Activated CD8-positive, alpha-beta T cell treated with anti-CD3 and anti-CD28 coated beads, Interleukin-2, amount 10 ng/mL, durations not matched to agents 7 days and 5 days (primary cell): ENCODE data around the gene CIITA. TPM values are rescaled to one million over a fixed set of nuclear protein-coding genes. Genes with fewer than 3 reads are reported as not detected.
A peak's percentile ranks its signal among the peaks of the same experiment; 100 is the strongest.
"Not testable (repeated sequence)": the region's sequence is repeated elsewhere in the genome, so short reads cannot be mapped to it uniquely, and the experiment has no call there.

Experiments used
- ATAC-seq: fragments of 150-1000 bp; cut with Tn5 transposase; one replicate; pipeline ENCODE4 v1.10.0; 2021; ENCODE audit warnings: moderate library complexity
- CTCF ChIA-PET: fragments of 350-600 bp; sonication (Branson Sonifier 250); formaldehyde crosslinking; loops from one replicate; lab custom pipeline; 2021; ENCODE audit warnings: antibody characterized with exemption; lab: Charles Lee
- POLR2A ChIA-PET: fragments of 350-600 bp; sonication (Branson Sonifier 250); formaldehyde crosslinking; loops from one replicate; lab custom pipeline; 2021; ENCODE audit warnings: antibody characterized with exemption; lab: Charles Lee
- DNase-seq: peaks from one replicate; pipeline ENCODE4 v3.0.0-alpha.2; 2020
- H3K27ac Mint-ChIP-seq: one replicate; pipeline ENCODE4 v1.8.0; 2021; ENCODE audit warnings: mild to moderate bottlenecking, mixed read lengths
- H3K27me3 Mint-ChIP-seq: one replicate; pipeline ENCODE4 v1.8.0; 2021; ENCODE audit warnings: low read depth, mixed read lengths
- H3K36me3 Mint-ChIP-seq: one replicate; pipeline ENCODE4 v1.8.0; 2021; ENCODE audit warnings: low read depth, mixed read lengths
- H3K4me1 Mint-ChIP-seq: one replicate; pipeline ENCODE4 v1.8.0; 2021; ENCODE audit warnings: low read depth, mixed read lengths
- H3K4me3 Mint-ChIP-seq: one replicate; pipeline ENCODE4 v1.8.0; 2021; ENCODE audit warnings: mild to moderate bottlenecking, mixed read lengths
- H3K9me3 Mint-ChIP-seq: one replicate; pipeline ENCODE4 v1.8.0; 2022; ENCODE audit warnings: mixed read lengths; ENCODE audit not compliant: insufficient read depth
- total RNA-seq, 2 experiments: library from RNA; stranded (reverse); gene quantifications; one replicate each; pipeline ENCODE4 v1.2.3, GENCODE V29; 2021

Gene CIITA
- total RNA-seq, 2 experiments from 2014 or later, result 23.3 to 23.6 TPM

DNA sequence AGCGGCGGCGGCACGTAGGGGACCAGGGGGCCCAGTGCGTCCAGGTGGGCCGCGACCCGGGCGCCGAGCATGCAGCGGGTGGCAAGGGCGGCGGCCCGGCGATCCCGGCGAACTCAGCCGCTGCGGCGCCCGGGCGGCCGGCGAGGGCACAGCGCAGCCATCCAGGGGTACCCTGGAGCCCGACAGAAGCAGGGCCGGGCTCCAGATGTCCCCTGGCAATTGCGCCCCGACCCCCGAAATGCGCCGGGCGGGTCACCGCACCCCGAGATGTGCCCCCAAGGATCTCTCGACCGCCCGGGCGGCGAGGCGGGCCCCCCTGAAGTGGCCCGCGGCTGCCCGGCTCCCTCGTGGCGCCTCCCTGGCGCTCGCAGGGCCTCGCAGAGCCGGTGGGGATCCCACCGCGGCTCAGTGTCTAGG is 64.9 kb downstream of the CIITA start:
- Mint-ChIP-seq H3K36me3 (peaks cover 25% of the 10 kb centered on the region), H3K4me1 (peaks cover 77% of the 10 kb centered on the region), H3K27ac (peak overlapping the region; percentile 65), H3K4me3 (peak overlapping the region; percentile 87)
- DNase-seq, H3K27me3 Mint-ChIP-seq, POLR2A ChIA-PET, H3K9me3 Mint-ChIP-seq: not testable (repeated sequence)
- ATAC-seq, result peak; percentile 8
- CTCF ChIA-PET, result interaction anchor here (1.4 kb wide), 1 partner anchor 12 kb away, joined by 9 read pairs; no protein-coding TSS in a partner anchor

DNA sequence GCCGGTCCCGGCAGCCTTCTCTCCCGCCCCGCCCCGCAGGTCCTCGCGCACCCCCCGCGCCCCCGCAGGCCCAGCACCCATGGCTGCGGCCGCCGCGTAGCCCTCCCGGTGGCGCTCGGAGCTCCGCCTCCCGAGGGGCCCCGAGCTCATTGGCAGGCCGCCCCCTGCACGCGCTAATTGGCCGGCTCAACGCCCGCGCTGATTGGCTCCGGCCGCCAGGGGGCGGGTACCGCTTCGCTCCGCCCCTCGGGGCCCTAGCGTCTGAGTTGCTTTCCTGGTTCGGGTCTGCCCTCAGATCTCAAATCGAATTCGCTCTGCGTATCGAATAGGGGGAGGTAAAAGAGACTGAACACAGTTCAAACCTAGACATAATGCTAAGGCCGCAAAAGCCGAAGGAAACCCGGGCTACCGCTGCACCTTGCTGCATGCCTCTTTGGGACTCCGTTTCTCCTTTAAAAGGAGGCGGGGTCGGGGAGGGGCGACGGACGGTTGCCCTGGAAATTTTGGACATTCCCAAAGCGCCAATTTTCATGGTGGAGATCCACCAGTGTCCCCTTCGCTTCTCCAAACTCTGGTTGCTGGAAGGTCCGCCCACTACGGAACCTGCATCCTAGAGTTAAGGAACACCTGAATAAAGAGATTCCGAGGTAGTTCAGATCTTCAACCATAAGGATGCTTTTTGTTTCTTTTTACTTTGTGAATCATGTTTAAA is 65.5 kb downstream of the CIITA start, which contains the start of gene DEXI:
TSS of gene DEXI (minus strand) at position 117 of the 712 bp plus-strand sequence. CDS start 463 bp downstream, outside the sequence.
- peak; percentile 88 for ATAC-seq
- no peaks in the 10 kb centered on the region for H3K27me3 Mint-ChIP-seq
- CTCF ChIA-PET, result interaction anchor here (1.4 kb wide), 1 partner anchor 11 kb away, joined by 9 read pairs; no protein-coding TSS in a partner anchor
- no peaks in the 10 kb centered on the region for H3K9me3 Mint-ChIP-seq
- H3K27ac Mint-ChIP-seq, result peak within 1 kb of the TSS; percentile 77
- H3K4me3 Mint-ChIP-seq, result peak within 1 kb of the TSS; percentile 87
- H3K4me1 Mint-ChIP-seq, result peaks cover 76% of the 10 kb centered on the region
- peak; percentile 95 for DNase-seq
- POLR2A ChIA-PET, result no interaction called here
- peaks cover 25% of the 10 kb centered on the region for H3K36me3 Mint-ChIP-seq

DNA sequence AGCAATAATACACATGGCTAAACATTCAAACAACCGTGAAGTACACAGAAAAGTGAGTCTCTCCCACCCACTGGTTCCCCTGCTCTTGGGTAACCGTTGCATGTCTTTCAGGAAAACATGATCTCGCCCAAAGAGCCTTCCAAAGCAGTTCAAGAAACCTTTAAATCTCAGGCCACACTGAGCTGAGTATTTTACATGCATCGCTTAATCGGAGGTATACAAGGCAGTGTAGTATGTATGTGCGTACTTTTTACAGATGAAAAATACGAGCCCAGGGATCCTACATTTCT is 66.0 kb downstream of the CIITA start:
- DNase-seq (no peak), ATAC-seq (no peak)
- Mint-ChIP-seq H3K36me3 (peaks cover 23% of the 10 kb centered on the region), H3K27ac (no peak overlapping the region), H3K4me1 (peaks cover 71% of the 10 kb centered on the region), H3K4me3 (peak overlapping the region; percentile 68), H3K27me3 (no peaks in the 10 kb centered on the region), H3K9me3 (no peaks in the 10 kb centered on the region)
- POLR2A ChIA-PET, result no interaction called here
- CTCF ChIA-PET, result no interaction called here

DNA sequence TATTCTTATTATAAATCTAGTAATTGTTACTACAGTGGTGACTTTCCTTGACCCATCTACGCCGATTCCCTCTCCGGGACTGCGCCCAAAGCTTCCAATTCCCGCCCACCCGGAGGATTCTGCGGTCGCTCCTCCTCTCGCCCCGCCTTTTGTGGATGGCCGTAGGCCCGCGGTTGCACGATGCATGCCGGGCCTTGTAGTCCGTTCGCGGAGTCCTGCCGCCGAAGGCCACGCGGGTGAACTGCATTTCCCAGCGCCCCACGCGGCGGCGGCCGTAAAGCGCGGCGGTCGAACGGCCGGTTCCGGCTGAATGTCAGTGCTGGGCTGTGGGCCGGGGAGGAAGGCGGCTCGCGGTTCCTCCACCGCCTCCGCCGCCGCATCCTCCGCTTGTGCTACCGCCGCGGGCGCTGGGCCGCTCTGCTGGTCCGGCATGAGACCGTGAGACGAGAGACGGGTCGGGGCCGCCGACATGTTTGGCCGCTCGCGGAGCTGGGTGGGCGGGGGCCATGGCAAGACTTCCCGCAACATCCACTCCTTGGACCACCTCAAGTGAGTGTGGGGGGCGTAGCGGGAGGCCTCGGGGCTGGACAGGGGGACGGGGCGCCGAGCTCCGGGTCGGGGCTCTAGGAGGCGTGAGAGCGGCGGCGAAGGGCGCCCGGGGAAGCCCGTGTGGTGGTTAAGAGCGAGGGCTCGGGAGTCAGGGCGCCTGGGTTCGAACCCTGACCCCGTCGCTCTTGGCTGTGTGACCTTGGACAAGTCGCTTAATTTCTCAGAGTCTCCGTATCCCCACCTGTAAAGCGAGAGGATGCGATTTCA is 67.5 kb downstream of the CIITA start, which contains the start of gene CLEC16A:
TSS of gene CLEC16A (plus strand) at position 316 of the 816 bp plus-strand sequence. CDS start at position 470, 154 bp downstream.
- peak; percentile 72 for ATAC-seq
- peak; percentile 96 for DNase-seq
- H3K4me1 Mint-ChIP-seq, result peaks cover 67% of the 10 kb centered on the region
- ChIA-PET CTCF (interaction anchor here (1.2 to 1.6 kb wide), 4 partner anchors 10 to 200 kb away, joined by 3 to 13 read pairs (median 6); no protein-coding TSS in a partner anchor), POLR2A (interaction anchor here (0.5 to 2.0 kb wide), 3 partner anchors 11 to 797 kb away, joined by 3 to 5 read pairs (median 4); no protein-coding TSS in a partner anchor)
- no peaks in the 10 kb centered on the region for H3K27me3 Mint-ChIP-seq
- peaks cover 9% of the 10 kb centered on the region for H3K36me3 Mint-ChIP-seq
- H3K27ac Mint-ChIP-seq, result peak within 1 kb of the TSS; percentile 66
- H3K4me3 Mint-ChIP-seq, result peak within 1 kb of the TSS; percentile 79
- H3K9me3 Mint-ChIP-seq, result no peaks in the 10 kb centered on the region

DNA sequence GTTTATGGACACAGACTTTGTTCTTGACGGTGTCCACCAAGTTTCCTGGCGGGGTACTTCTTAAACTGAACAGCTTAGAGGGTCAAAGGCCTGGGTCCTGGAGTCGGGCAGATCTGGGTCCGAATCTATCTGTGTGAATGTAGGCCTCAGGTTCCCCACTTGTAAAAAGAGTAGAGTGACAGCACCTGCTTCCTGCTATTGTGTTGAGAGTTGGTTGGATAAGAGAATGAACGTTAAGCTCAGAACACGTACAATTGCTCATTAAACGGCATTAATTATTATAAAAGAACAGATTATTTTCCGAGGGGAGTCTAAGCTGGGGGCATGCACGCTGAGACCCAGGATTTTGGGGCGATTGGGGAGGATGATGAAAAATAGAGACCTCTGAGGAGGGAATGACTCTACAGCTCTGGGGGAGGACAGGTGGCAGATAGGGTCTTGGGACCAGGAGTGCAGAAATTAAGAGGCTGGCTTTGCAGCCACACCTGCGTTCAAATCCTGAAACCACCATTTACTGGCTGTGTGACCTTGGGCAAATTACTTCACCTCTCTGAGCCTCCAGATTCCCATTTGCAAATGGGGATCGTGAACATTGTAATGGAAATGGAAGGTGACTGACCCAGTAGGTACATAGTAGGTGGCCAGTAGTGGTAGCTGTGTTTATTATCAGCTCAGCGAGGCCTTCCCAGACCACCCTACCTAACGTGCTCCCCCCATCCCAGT is 68.2 kb downstream of the CIITA start:
- DNase-seq (no peak), ATAC-seq (no peak)
- Mint-ChIP-seq H3K4me3 (peak overlapping the region; percentile 79), H3K27ac (peak overlapping the region; percentile 66), H3K9me3 (no peaks in the 10 kb centered on the region), H3K27me3 (no peaks in the 10 kb centered on the region), H3K4me1 (peaks cover 67% of the 10 kb centered on the region), H3K36me3 (peaks cover 5% of the 10 kb centered on the region)
- CTCF ChIA-PET, result interaction anchor here (1.2 to 1.6 kb wide), 4 partner anchors 9 to 199 kb away, joined by 3 to 13 read pairs (median 6); no protein-coding TSS in a partner anchor
- POLR2A ChIA-PET, result interaction anchor here (1.2 to 2.0 kb wide), 2 partner anchors 10 to 279 kb away, joined by 4 to 5 read pairs; no protein-coding TSS in a partner anchor

DNA sequence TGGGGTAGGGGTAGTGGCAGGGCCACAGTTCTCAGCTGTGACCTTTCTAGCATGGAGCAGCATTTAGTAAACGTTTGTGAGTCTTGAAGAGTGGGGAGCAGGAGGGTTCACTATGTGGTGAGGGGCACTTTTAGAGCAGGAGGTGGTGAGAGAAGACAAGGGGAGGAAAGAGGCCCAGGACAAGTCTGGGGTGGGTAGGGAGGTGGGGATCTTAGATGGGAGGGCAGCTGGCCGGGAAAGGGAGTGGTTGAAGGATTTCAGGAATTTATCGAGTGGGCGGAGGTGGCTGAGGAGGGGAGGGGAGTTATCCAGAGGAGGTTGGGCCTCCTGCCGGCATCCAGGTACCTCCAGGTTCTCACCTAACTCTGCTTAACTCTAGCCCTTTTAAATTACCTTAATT is 69.3 kb downstream of the CIITA start:
- Mint-ChIP-seq H3K4me1 (peaks cover 62% of the 10 kb centered on the region), H3K36me3 (no peaks in the 10 kb centered on the region), H3K4me3 (peak overlapping the region; percentile 79), H3K27me3 (no peaks in the 10 kb centered on the region), H3K9me3 (no peaks in the 10 kb centered on the region), H3K27ac (no peak overlapping the region)
- no peak for ATAC-seq
- DNase-seq, result no peak
- CTCF ChIA-PET, result interaction anchor here (0.9 kb wide), 1 partner anchor 18 kb away, joined by 3 read pairs; no protein-coding TSS in a partner anchor
- POLR2A ChIA-PET, result no interaction called here

DNA sequence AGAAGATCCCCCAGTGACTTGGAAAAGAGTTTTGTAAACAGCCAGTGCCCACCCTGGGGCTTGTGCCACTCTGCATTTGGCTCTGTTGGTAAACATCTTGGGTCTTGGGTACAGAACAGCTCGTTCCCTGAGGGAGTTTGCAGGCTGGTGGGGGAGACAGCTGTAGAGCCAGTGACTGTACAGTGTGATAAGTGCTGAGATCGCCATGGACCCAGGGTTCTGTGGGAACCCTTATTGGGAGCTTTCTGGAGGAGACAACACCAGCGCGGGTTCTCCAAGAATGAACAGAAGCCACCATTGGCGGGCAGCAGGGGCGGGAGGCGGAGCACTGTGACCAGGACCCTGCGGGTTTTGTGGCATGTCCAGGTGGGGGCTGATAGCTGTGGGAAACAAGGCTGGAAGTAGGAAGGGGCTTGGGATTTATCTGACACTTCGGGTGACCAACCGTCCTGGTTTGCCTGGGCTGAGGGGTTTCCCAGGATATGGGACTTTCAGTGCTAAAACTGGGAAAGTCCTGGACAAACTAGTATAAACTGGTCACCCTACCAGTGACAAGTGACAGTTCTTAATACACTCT is 70.3 kb downstream of the CIITA start:
- H3K27ac Mint-ChIP-seq, result no peak overlapping the region

DNA sequence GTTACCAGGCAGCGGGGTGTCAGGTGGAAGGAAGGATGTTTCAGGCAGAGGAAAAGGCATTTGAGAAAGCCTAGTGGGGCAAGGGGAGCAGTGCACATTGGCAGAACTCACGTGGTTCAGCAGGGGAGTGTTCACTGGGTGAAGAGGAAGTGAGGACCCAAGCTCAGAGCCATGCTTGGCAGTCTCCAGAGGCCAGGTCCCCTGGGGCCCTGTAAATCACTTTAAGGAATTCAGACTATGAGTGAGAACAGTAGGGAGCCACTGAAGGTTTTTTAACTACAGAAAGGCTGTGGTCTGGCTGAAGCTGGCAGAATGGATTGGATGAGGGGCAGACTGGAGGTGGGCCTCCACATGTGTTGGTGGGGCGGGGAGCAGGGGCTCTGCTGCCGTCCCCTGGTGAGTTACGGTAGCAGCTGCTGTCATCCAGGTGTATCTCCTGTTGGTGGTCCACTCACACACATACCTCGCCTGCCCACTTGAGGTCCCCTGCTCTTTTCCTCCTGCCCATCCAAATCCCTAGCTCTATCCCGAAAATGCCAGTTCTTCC is 72.5 kb downstream of the CIITA start:
- peak overlapping the region; percentile 28 for H3K27ac Mint-ChIP-seq
- ChIA-PET POLR2A (interaction anchor here (1.2 to 2.5 kb wide), 2 partner anchors 10 to 306 kb away, joined by 3 to 9 read pairs; partner anchors contain the start of gene SOCS1), CTCF (interaction anchor here (0.6 to 8.3 kb wide), 16 partner anchors 9 to 849 kb away, joined by 3 to 124 read pairs (median 5); partner anchors contain the start of gene SOCS1)
- peaks cover 61% of the 10 kb centered on the region for H3K4me1 Mint-ChIP-seq
- H3K36me3 Mint-ChIP-seq, result no peaks in the 10 kb centered on the region
- no peaks in the 10 kb centered on the region for H3K9me3 Mint-ChIP-seq
- H3K27me3 Mint-ChIP-seq, result no peaks in the 10 kb centered on the region
- peak overlapping the region; percentile 0 for H3K4me3 Mint-ChIP-seq
- DNase-seq, result peak; percentile 80
- ATAC-seq, result peak; percentile 76

More for the DNA sequence above, 70.3 kb downstream of the CIITA start:
- no peak overlapping the region for H3K4me3 Mint-ChIP-seq
- H3K4me1 Mint-ChIP-seq, result peaks cover 62% of the 10 kb centered on the region
- H3K9me3 Mint-ChIP-seq, result no peaks in the 10 kb centered on the region
- H3K27me3 Mint-ChIP-seq, result no peaks in the 10 kb centered on the region
- DNase-seq, result no peak
- POLR2A ChIA-PET, result no interaction called here
- H3K36me3 Mint-ChIP-seq, result no peaks in the 10 kb centered on the region
- CTCF ChIA-PET, result interaction anchor here (0.9 to 8.3 kb wide), 4 partner anchors 11 to 409 kb away, joined by 3 to 124 read pairs (median 6); no protein-coding TSS in a partner anchor
- ATAC-seq, result no peak

DNA sequence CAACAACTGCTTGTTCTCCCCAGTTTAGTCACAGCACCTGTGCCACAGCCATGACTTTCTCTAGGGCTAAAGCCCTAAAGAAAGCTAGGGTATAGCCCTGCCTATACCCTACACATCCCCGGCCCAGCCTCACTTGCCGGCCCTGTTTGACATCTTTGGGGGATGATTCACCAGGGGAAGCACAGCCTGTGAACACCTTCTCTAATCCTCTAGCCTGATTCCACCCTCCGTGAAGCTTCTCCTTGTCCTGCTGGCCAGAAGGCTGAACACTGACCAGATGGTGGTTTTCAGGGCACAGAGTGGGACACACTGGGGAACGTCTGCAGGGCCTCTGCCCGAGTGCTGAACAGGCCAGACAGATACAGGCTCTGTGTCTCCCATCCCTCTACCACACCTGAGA is 73.4 kb downstream of the CIITA start:
- H3K36me3 Mint-ChIP-seq, result no peaks in the 10 kb centered on the region
- H3K4me3 Mint-ChIP-seq, result no peak overlapping the region
- no peaks in the 10 kb centered on the region for H3K27me3 Mint-ChIP-seq
- ChIA-PET POLR2A (interaction anchor here (1.0 to 2.5 kb wide), 2 partner anchors 298 to 305 kb away, joined by 3 to 9 read pairs; partner anchors contain the start of gene SOCS1), CTCF (interaction anchor here (1.1 to 8.3 kb wide), 8 partner anchors 10 to 582 kb away, joined by 3 to 124 read pairs (median 6); partner anchors contain the start of gene SOCS1)
- DNase-seq (no peak), ATAC-seq (no peak)
- no peaks in the 10 kb centered on the region for H3K9me3 Mint-ChIP-seq
- H3K4me1 Mint-ChIP-seq, result peaks cover 64% of the 10 kb centered on the region
- no peak overlapping the region for H3K27ac Mint-ChIP-seq

DNA sequence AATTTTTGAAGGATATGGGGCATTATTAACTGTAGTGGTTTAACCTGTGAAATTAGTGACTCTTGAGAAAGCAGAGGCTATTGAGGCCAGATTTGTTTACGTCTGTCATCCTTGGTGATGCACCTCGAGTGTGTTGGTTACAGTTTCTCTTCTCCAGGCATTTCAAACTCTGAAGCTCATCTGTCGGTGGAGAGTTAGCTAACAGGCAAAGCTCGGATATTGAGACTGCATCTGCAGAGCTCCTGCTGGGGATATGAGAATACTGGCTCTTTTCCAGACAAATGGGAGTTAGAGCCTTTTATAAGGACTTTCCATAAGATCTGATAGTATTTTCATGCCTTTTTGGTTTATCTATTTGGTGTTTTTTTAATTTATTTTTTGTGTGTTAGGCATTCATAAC is 74.0 kb downstream of the CIITA start:
- no peaks in the 10 kb centered on the region for H3K9me3 Mint-ChIP-seq
- CTCF ChIA-PET, result interaction anchor here (1.0 to 8.3 kb wide), 9 partner anchors 9 to 581 kb away, joined by 3 to 124 read pairs (median 5); partner anchors contain the start of gene SOCS1
- H3K4me3 Mint-ChIP-seq, result no peak overlapping the region
- no peaks in the 10 kb centered on the region for H3K36me3 Mint-ChIP-seq
- no peak overlapping the region for H3K27ac Mint-ChIP-seq
- H3K4me1 Mint-ChIP-seq, result peaks cover 64% of the 10 kb centered on the region
- POLR2A ChIA-PET, result interaction anchor here (1.0 kb wide), 1 partner anchor 297 kb away, joined by 3 read pairs; no protein-coding TSS in a partner anchor
- H3K27me3 Mint-ChIP-seq, result no peaks in the 10 kb centered on the region
- ATAC-seq (no peak), DNase-seq (no peak)
